GM12878 (cell line): ENCODE results near the gene DNTT. TPM values are rescaled to one million over a fixed set of nuclear protein-coding genes. Genes with fewer than 3 reads are reported as not detected.

Experiments used
- ATAC-seq: fragments of 200-7000 bp; cut with Tn5 transposase; 3 replicates; pipeline ENCODE4 v1.9.1; 2020; ENCODE audit warnings: mild to moderate bottlenecking, moderate library complexity
- BruUV-seq: library from RNA; stranded (reverse); fragments of 400-500 nt; replicated peaks from 2 replicates; lab custom pipeline; 2021; lab: Mats Ljungman, UMichigan
- CTCF ChIA-PET: fragments of 300-600 bp; sonication (Branson Sonifier 250); formaldehyde crosslinking; extraction: SDS; loops from one replicate; lab custom pipeline; 2021; ENCODE audit warnings: inconsistent platforms; lab: Yijun Ruan, JAX
- POLR2A ChIA-PET: fragments of 350-600 bp; formaldehyde crosslinking; extraction: SDS; loops from one replicate; lab custom pipeline; 2021; ENCODE audit warnings: inconsistent platforms; lab: Charles Lee
- RAD21 ChIA-PET: fragments of 300-600 bp; sonication (Branson Sonifier 250); formaldehyde crosslinking; loops from one replicate; lab custom pipeline; 2023; ENCODE audit warnings: antibody characterized with exemption; ENCODE audit not compliant: unreplicated experiment; lab: Charles Lee
- SMC1A ChIA-PET: fragments of 300-600 bp; sonication (Branson Sonifier 250); formaldehyde crosslinking; loops from one replicate; lab custom pipeline; 2023; ENCODE audit not compliant: unreplicated experiment, uncharacterized antibody; lab: Charles Lee
- DNase-seq: peaks from one replicate; pipeline ENCODE4 v3.0.0-alpha.2; 2011; ENCODE audit warnings: low read depth, low spot score
- FAIRE-seq: peaks from 3 replicates; lab custom pipeline; 2011; peaks lifted over from hg19 to GRCh38; lab: Jason Lieb, UNC
- H2AFZ ChIP-seq: 2 replicates; pipeline ENCODE4 v1.6.0; 2011; ENCODE audit warnings: low read depth, low read length, control low read depth; ENCODE audit not compliant: control insufficient read depth
- H3K27ac ChIP-seq: 2 replicates; pipeline ENCODE4 v1.5.1; 2011; ENCODE audit warnings: control low read depth; ENCODE audit not compliant: control insufficient read depth, insufficient read depth
- H3K27me3 ChIP-seq, 2 experiments: replicated peaks in 1 of 2; 2 replicates each; pipeline versions ENCODE4 v1.6.0 to v1.6.1; 2011; ENCODE audit warnings: low read length in 1 of 2; ENCODE audit not compliant: control insufficient read depth in 2 of 2, insufficient read depth in 2 of 2
- H3K36me3 ChIP-seq, 2 experiments: 2 replicates each; pipeline ENCODE4 v1.5.1; 2011; ENCODE audit warnings: low read length in 1 of 2; ENCODE audit not compliant: control insufficient read depth in 2 of 2, insufficient read depth in 2 of 2
- H3K4me1 ChIP-seq: 2 replicates; pipeline ENCODE4 v1.6.1; 2011; ENCODE audit warnings: mild to moderate bottlenecking, low read length, moderate library complexity, mixed read lengths; ENCODE audit not compliant: control insufficient read depth, insufficient read depth
- H3K4me2 ChIP-seq: 2 replicates; pipeline ENCODE4 v1.6.0; 2011; ENCODE audit warnings: control low read depth; ENCODE audit not compliant: control insufficient read depth, insufficient read depth
- H3K4me3 ChIP-seq: fragments of 200-600 bp; sonication (generic); 2 replicates; pipeline ENCODE4 v1.5.1; 2016
- H3K79me2 ChIP-seq: 2 replicates; pipeline ENCODE4 v1.6.0; 2011; ENCODE audit warnings: low read length; ENCODE audit not compliant: control insufficient read depth, insufficient read depth
- H3K9ac ChIP-seq: 2 replicates; pipeline ENCODE4 v1.8.0; 2011; ENCODE audit warnings: low read length, control low read depth, mixed read lengths; ENCODE audit not compliant: control insufficient read depth, insufficient read depth
- H3K9me3 ChIP-seq: replicated peaks from 3 replicates; pipeline ENCODE4 v1.5.1; 2011; ENCODE audit warnings: mild to moderate bottlenecking, low read length; ENCODE audit not compliant: control insufficient read depth, insufficient read depth
- H4K20me1 ChIP-seq: 2 replicates; pipeline ENCODE4 v1.6.0; 2011; ENCODE audit not compliant: control insufficient read depth, insufficient read depth
- BCL3 ChIP-seq: IDR thresholded peaks from 2 replicates; pipeline ENCODE4 v1.6.1; 2011; ENCODE audit warnings: borderline replicate concordance, low read depth, mild to moderate bottlenecking, moderate library complexity, low read length; ENCODE audit not compliant: insufficient read depth, poor library complexity, severe bottlenecking
- CREM ChIP-seq: IDR thresholded peaks from 2 replicates; pipeline ENCODE4 v1.6.1; 2014; ENCODE audit warnings: antibody characterized with exemption, low read depth
- CTCF ChIP-seq, 3 experiments: IDR thresholded peaks in 2 of 3; conservative IDR thresholded peaks in 1 of 3; 2 replicates each; pipeline ENCODE4 v1.5.1; 2011; ENCODE audit warnings: low read depth in 3 of 3, low read length in 3 of 3, mild to moderate bottlenecking in 3 of 3, control low read depth in 2 of 3, moderate library complexity in 2 of 3, inconsistent platforms in 1 of 3, mixed read lengths in 1 of 3; ENCODE audit not compliant: control insufficient read depth in 2 of 3, insufficient read depth in 1 of 3; ENCODE audit errors: extremely low read depth in 1 of 3
- IKZF2 ChIP-seq, 2 experiments: fragments of 450-650 bp; IDR thresholded peaks; 2 replicates each; pipeline ENCODE4 v1.6.1; 2017; ENCODE audit warnings: mild to moderate bottlenecking in 2 of 2, moderate library complexity in 2 of 2
- MTA2 ChIP-seq: fragments of 450-650 bp; IDR thresholded peaks from 2 replicates; pipeline ENCODE4 v1.6.1; 2016; ENCODE audit warnings: low read depth, mild to moderate bottlenecking, moderate library complexity
- NFIC ChIP-seq: IDR thresholded peaks from 2 replicates; pipeline ENCODE4 v1.6.1; 2012; ENCODE audit warnings: low read depth, mild to moderate bottlenecking, inconsistent platforms, low read length, moderate library complexity
- SUPT20H ChIP-seq: IDR thresholded peaks from 2 replicates; pipeline ENCODE4 v1.6.1; 2011; ENCODE audit warnings: low read depth, mild to moderate bottlenecking, low read length, moderate library complexity, borderline replicate concordance; ENCODE audit not compliant: control insufficient read depth
- YY1 ChIP-seq: IDR thresholded peaks from 2 replicates; pipeline ENCODE4 v1.6.1; 2011; ENCODE audit warnings: low read depth, mild to moderate bottlenecking, low read length
- ZBTB11 ChIP-seq: fragments of 450-650 bp; formaldehyde crosslinking; IDR thresholded peaks from 2 replicates; pipeline ENCODE4 v1.5.0; 2022; ENCODE audit warnings: mild to moderate bottlenecking, missing genetic modification characterization
- ZNF622 ChIP-seq: fragments of 450-650 bp; IDR thresholded peaks from 2 replicates; pipeline ENCODE4 v1.6.1; 2017; ENCODE audit warnings: mild to moderate bottlenecking, inconsistent platforms
- WGBS: methylation state at CpG from one replicate; pipeline ENCODE4 v1.1.6; 2016; ENCODE audit warnings: low lambda C conversion rate; ENCODE audit not compliant: insufficient replicate concordance, insufficient coverage; ENCODE audit errors: missing lambda C conversion rate; 5-methylcytosine and 5-hydroxymethylcytosine counted together
- in situ Hi-C: fragments of 300-500 bp; cut with MboI; formaldehyde crosslinking; loops from 9 replicates; pipeline ENCODE4 v1.14.3; 2018; ENCODE audit warnings: mixed read lengths
- intact Hi-C: fragments of 100-400 bp; cut with micrococcal nuclease; formaldehyde crosslinking; loops from one replicate; pipeline ENCODE4 v1.14.2; 2022; ENCODE audit not compliant: unreplicated experiment
- polyA plus RNA-seq, 11 experiments: library from polyadenylated mRNA; depleted of rRNA in 4 of 11; unstranded in 6 of 11; stranded (reverse) in 5 of 11; fragments of >200 nt; fragmentation: Nextera tagmentation in 4 of 11; fragmentation: Illumina TruSeq in 1 of 11; extraction: Ambion mirVana in 4 of 11; extraction: Trizol in 1 of 11; gene quantifications; 1 replicate in 1 of 11; 2 replicates in 10 of 11; pipeline versions ENCODE4 v1.2.1 to v1.2.3, GENCODE V29; 2011 to 2016; ENCODE audit warnings: inconsistent platforms in 2 of 11, missing spikeins in 2 of 11, low read depth in 1 of 11
- total RNA-seq, 4 experiments: library from RNA; depleted of rRNA in 3 of 4; stranded (reverse); fragments of >200 nt in 3 of 4; fragmentation: Illumina TruSeq in 1 of 4; extraction: Trizol in 1 of 4; gene quantifications; 2 replicates each; pipeline versions ENCODE4 v1.2.1 to v1.2.3, GENCODE V29; 2013 to 2021
- TF ChIP-seq, protein P1 (sequence below): fragments of 450-650 bp; IDR thresholded peaks from 2 replicates; pipeline ENCODE4 v1.6.1; 2016; ENCODE audit warnings: mild to moderate bottlenecking
- TF ChIP-seq, protein P2 (sequence below): IDR thresholded peaks from 2 replicates; pipeline ENCODE4 v1.6.1; 2012; ENCODE audit warnings: low read depth, low read length, improper control_type of control experiment

Gene DNTT
- total and polyA plus RNA-seq, 10 of the 15 experiments (the other 5 are each of a cell fraction or from before 2014, with no cell fraction given) = 0.06 to 0.13 (median 0.09) TPM; not detected in 5

GRCh38 chr10:96255549-96256333, 48.5 kb upstream of the DNTT start:
- Histone ChIP-seq H3K4me2 (no peak overlapping the region), H3K27me3 (no peaks in the 10 kb centered on the region), H3K9ac (no peak overlapping the region), H3K27ac (no peak overlapping the region), H3K4me3 (no peak overlapping the region), H2AFZ (no peak overlapping the region), H3K9me3 (no peaks in the 10 kb centered on the region), H3K36me3 (peaks cover 8 to 39% of the 10 kb centered on the region in 2 experiments; a peak in 3 of 4 replicates), H3K4me1 (peaks cover 29% of the 10 kb centered on the region), H3K79me2 (peaks cover 79% of the 10 kb centered on the region), H4K20me1 (peaks cover 14% of the 10 kb centered on the region)
- in situ Hi-C loops = no loop called here
- FAIRE-seq (no peak), ATAC-seq (no peak), DNase-seq (no peak)
- WGBS = 89% methylated on average over 6 of the region's 6 CpGs
- no TSS peak for BruUV-seq
- TF ChIP-seq NFIC = no peak
- no peak for TF ChIP-seq ZBTB11 (CRISPR knock-in tag)
- no peak for TF ChIP-seq CTCF (IDR thresholded peaks at IDR 0.05 in 2 of 3, conservative IDR thresholded peaks at IDR 0.05 in 1 of 3; ENCODE audit: control insufficient read depth in 2 of 3, extremely low read depth in 1 of 3, insufficient read depth in 1 of 3, low read depth in 3 of 3, low read length in 3 of 3)
- TF ChIP-seq, protein P1, sequence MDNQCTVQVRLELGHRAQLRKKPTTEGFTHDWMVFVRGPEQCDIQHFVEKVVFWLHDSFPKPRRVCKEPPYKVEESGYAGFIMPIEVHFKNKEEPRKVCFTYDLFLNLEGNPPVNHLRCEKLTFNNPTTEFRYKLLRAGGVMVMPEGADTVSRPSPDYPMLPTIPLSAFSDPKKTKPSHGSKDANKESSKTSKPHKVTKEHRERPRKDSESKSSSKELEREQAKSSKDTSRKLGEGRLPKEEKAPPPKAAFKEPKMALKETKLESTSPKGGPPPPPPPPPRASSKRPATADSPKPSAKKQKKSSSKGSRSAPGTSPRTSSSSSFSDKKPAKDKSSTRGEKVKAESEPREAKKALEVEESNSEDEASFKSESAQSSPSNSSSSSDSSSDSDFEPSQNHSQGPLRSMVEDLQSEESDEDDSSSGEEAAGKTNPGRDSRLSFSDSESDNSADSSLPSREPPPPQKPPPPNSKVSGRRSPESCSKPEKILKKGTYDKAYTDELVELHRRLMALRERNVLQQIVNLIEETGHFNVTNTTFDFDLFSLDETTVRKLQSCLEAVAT = no peak
- TF ChIP-seq, protein P2, sequence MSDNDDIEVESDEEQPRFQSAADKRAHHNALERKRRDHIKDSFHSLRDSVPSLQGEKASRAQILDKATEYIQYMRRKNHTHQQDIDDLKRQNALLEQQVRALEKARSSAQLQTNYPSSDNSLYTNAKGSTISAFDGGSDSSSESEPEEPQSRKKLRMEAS = no peak
- no peak for TF ChIP-seq IKZF2 (IDR thresholded peaks at IDR 0.05)
- TF ChIP-seq SUPT20H = no peak
- no peak for TF ChIP-seq ZNF622
- no peak for TF ChIP-seq MTA2
- TF ChIP-seq YY1 = no peak
- no peak for TF ChIP-seq BCL3
- no peak for TF ChIP-seq CREM
- ChIA-PET POLR2A (interaction anchor here (0.6 to 3.4 kb wide), 5 partner anchors 14 to 46 kb away, joined by 3 to 19 read pairs (median 5); partner anchors contain the start of gene BLNK), CTCF (interaction anchor here (0.6 to 3.4 kb wide), 8 partner anchors 10 to 213 kb away, joined by 3 to 14 read pairs (median 4); no protein-coding TSS in a partner anchor), SMC1A (interaction anchor here (0.8 to 11.3 kb wide), 7 partner anchors 9 to 39 kb away, joined by 3 to 137 read pairs (median 7); partner anchors contain the start of gene BLNK), RAD21 (interaction anchor here (1.0 to 3.2 kb wide), 8 partner anchors 10 to 37 kb away, joined by 3 to 10 read pairs (median 3); no protein-coding TSS in a partner anchor)
- intact Hi-C loops = no loop called here
